CD14-positive monocyte (primary cell): ENCODE results near the gene SERPINA12. TPM values are rescaled to one million over a fixed set of nuclear protein-coding genes. Genes with fewer than 3 reads are reported as not detected.

ENCODE experiments used
- DNase-seq, 3 donors: peaks; one replicate each; pipeline ENCODE4 v3.0.0-alpha.2; 2011 to 2022
- H2AFZ ChIP-seq: 2 replicates; pipeline ENCODE4 v1.6.0; 2012; ENCODE audit warnings: mild to moderate bottlenecking, low read depth, low read length, inconsistent platforms; ENCODE audit not compliant: insufficient read depth, poor library complexity, severe bottlenecking
- H3K27ac ChIP-seq, 2 donors: 1 replicate in 1 of 2; 2 replicates in 1 of 2; pipeline ENCODE4 v1.5.1; 2012 to 2013; ENCODE audit warnings: low read length in 2 of 2, control low read depth in 1 of 2, inconsistent platforms in 1 of 2, low read depth in 1 of 2, mild to moderate bottlenecking in 1 of 2
- H3K27me3 ChIP-seq, 2 donors: one replicate each; pipeline versions ENCODE4 v1.6.0 to v1.6.1; 2011 to 2013; ENCODE audit warnings: low read length in 2 of 2; ENCODE audit not compliant: control insufficient read depth in 2 of 2, insufficient read depth in 2 of 2
- H3K36me3 ChIP-seq, 2 donors: replicated peaks in 1 of 2; 1 replicate in 1 of 2; 2 replicates in 1 of 2; pipeline versions ENCODE4 v1.5.1 to v1.6.1; 2012 to 2013; ENCODE audit warnings: low read length in 2 of 2, control low read depth in 1 of 2, inconsistent platforms in 1 of 2, mild to moderate bottlenecking in 1 of 2; ENCODE audit not compliant: insufficient read depth in 2 of 2, control insufficient read depth in 1 of 2
- H3K4me1 ChIP-seq, 2 donors: 1 replicate in 1 of 2; 2 replicates in 1 of 2; pipeline versions ENCODE4 v1.5.1 to v1.6.1; 2012 to 2013; ENCODE audit warnings: low read length in 2 of 2, control low read depth in 1 of 2, inconsistent platforms in 1 of 2, mild to moderate bottlenecking in 1 of 2, moderate library complexity in 1 of 2; ENCODE audit not compliant: insufficient read depth in 2 of 2, control insufficient read depth in 1 of 2
- H3K4me2 ChIP-seq: replicated peaks from 2 replicates; pipeline ENCODE3; 2012; ENCODE audit warnings: low read length, moderate library complexity, mild to moderate bottlenecking; ENCODE audit not compliant: poor library complexity, severe bottlenecking; ENCODE audit errors: extremely low read depth
- H3K4me3 ChIP-seq, 3 experiments: fragments of 200-600 bp in 1 of 3; sonication (generic) in 1 of 3; replicated peaks in 1 of 3; 1 replicate in 2 of 3; 2 replicates in 1 of 3; pipeline ENCODE4 v1.5.1; 2011 to 2013; ENCODE audit warnings: low read length in 3 of 3, mild to moderate bottlenecking in 3 of 3, control low read depth in 2 of 3, low read depth in 2 of 3, inconsistent platforms in 1 of 3, moderate library complexity in 1 of 3
- H3K79me2 ChIP-seq: 2 replicates; pipeline ENCODE4 v1.6.0; 2012; ENCODE audit warnings: mild to moderate bottlenecking, control low read depth, inconsistent platforms, low read length, moderate library complexity; ENCODE audit not compliant: insufficient read depth
- H3K9ac ChIP-seq: 2 replicates; pipeline ENCODE4 v1.6.0; 2017; ENCODE audit warnings: low read length, mild to moderate bottlenecking; ENCODE audit not compliant: insufficient read depth, poor library complexity, severe bottlenecking
- H3K9me3 ChIP-seq, 2 donors: replicated peaks in 1 of 2; 1 replicate in 1 of 2; 2 replicates in 1 of 2; pipeline versions ENCODE4 v1.5.1 to v1.6.1; 2012 to 2013; ENCODE audit warnings: low read length in 2 of 2, control low read depth in 1 of 2; ENCODE audit not compliant: control insufficient read depth in 1 of 2, insufficient read depth in 1 of 2
- H4K20me1 ChIP-seq: 2 replicates; pipeline ENCODE4 v1.6.0; 2012; ENCODE audit warnings: mild to moderate bottlenecking, low read length, control low read depth, moderate library complexity; ENCODE audit not compliant: insufficient read depth
- H3K27ac Mint-ChIP-seq, 7 donors: one replicate each; pipeline ENCODE4 v1.8.0; 2020; ENCODE audit warnings: mild to moderate bottlenecking in 7 of 7, mixed read lengths in 7 of 7, moderate library complexity in 6 of 7, inconsistent platforms in 2 of 7
- H3K27me3 Mint-ChIP-seq, 3 donors: one replicate each; pipeline ENCODE4 v1.8.0; 2021 to 2022; ENCODE audit warnings: low read depth in 3 of 3, mild to moderate bottlenecking in 3 of 3, mixed read lengths in 3 of 3, moderate library complexity in 3 of 3, inconsistent platforms in 1 of 3
- H3K36me3 Mint-ChIP-seq, 2 donors: one replicate each; pipeline ENCODE4 v1.8.0; 2020; ENCODE audit warnings: mixed read lengths in 2 of 2, inconsistent platforms in 1 of 2, mild to moderate bottlenecking in 1 of 2
- H3K4me1 Mint-ChIP-seq: one replicate; pipeline ENCODE4 v1.8.0; 2020; ENCODE audit warnings: mild to moderate bottlenecking, mixed read lengths
- H3K4me3 Mint-ChIP-seq, 2 donors: one replicate each; pipeline ENCODE4 v1.8.0; 2020; ENCODE audit warnings: mild to moderate bottlenecking in 2 of 2, mixed read lengths in 2 of 2, moderate library complexity in 1 of 2
- H3K9me3 Mint-ChIP-seq, 7 donors: one replicate each; pipeline ENCODE4 v1.8.0; 2020 to 2022; ENCODE audit warnings: mixed read lengths in 7 of 7, mild to moderate bottlenecking in 6 of 7, moderate library complexity in 6 of 7, inconsistent platforms in 2 of 7
- CTCF ChIP-seq: fragments of 200-600 bp; IDR thresholded peaks from one replicate; pipeline ENCODE4 v1.8.0; 2022; ENCODE audit warnings: antibody characterized with exemption, mild to moderate bottlenecking
- WGBS: methylation state at CpG from one replicate; pipeline ENCODE4 v1.1.5; 2013; ENCODE audit warnings: missing lambda C conversion rate; ENCODE audit not compliant: insufficient coverage; 5-methylcytosine and 5-hydroxymethylcytosine counted together
- intact Hi-C, 2 donors: fragments of 100-400 bp; cut with micrococcal nuclease; formaldehyde crosslinking; loops; one replicate each; pipeline versions ENCODE4 v1.15.0 to v1.15.1; 2023
- polyA minus RNA-seq: library from RNA; depleted of rRNA, polyadenylated mRNA; stranded (reverse); fragments of >200 nt; gene quantifications from 2 replicates; pipeline ENCODE4 v1.2.3, GENCODE V29; 2012
- polyA plus RNA-seq, 3 donors: library from polyadenylated mRNA; depleted of rRNA in 1 of 3; unstranded in 2 of 3; stranded (reverse) in 1 of 3; fragments of 300-500 nt in 2 of 3; fragments of >200 nt in 1 of 3; fragmentation: Illumina TruSeq in 2 of 3; gene quantifications; 1 replicate in 2 of 3; 2 replicates in 1 of 3; pipeline ENCODE4 v1.2.3, GENCODE V29; 2012 to 2021
- total RNA-seq, 12 experiments: library from RNA in 1 of 12; stranded (reverse) in 1 of 12; fragments of 120-200 nt in 1 of 12; gene quantifications; one replicate each; pipeline ENCODE4 v1.2.4 and lab custom pipeline; 2013 to 2026; ENCODE audit warnings: mixed read lengths in 6 of 12, inconsistent platforms in 1 of 12

SERPINA12 gene, protein sequence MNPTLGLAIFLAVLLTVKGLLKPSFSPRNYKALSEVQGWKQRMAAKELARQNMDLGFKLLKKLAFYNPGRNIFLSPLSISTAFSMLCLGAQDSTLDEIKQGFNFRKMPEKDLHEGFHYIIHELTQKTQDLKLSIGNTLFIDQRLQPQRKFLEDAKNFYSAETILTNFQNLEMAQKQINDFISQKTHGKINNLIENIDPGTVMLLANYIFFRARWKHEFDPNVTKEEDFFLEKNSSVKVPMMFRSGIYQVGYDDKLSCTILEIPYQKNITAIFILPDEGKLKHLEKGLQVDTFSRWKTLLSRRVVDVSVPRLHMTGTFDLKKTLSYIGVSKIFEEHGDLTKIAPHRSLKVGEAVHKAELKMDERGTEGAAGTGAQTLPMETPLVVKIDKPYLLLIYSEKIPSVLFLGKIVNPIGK
- not detected for total RNA-seq (2013)
- polyA plus RNA-seq (not detected), polyA minus RNA-seq (not detected in 2 replicates), total RNA-seq (lab: John Stamatoyannopoulos, UW) (0 to 0.69 (median 0) reads per million in 11 experiments)

GRCh38 chr14:94509356-94509755 is at the start of gene SERPINA12:
Gene SERPINA12, minus strand, starts transcription at chr14:94509469. Its CDS starts 11,072 bp downstream, at chr14:94498397.
- Histone ChIP-seq H3K36me3 (no peaks in the 10 kb centered on the region), H3K4me2 (no peak within 1 kb of the TSS), H3K4me1 (no peaks in the 10 kb centered on the region), H3K4me3 (no peak within 1 kb of the TSS), H3K9me3 (no peaks in the 10 kb centered on the region), H3K27ac (no peak within 1 kb of the TSS), H2AFZ (no peak within 1 kb of the TSS), H3K27me3 (no peaks in the 10 kb centered on the region), H3K79me2 (no peaks in the 10 kb centered on the region), H4K20me1 (no peaks in the 10 kb centered on the region), H3K9ac (no peak within 1 kb of the TSS)
- no peak for TF ChIP-seq CTCF
- Mint-ChIP-seq H3K4me1 (no peaks in the 10 kb centered on the region), H3K9me3 (peaks cover 0 to 2% (median 0%) of the 10 kb centered on the region in 7 donors), H3K4me3 (no peak within 1 kb of the TSS), H3K36me3 (no peaks in the 10 kb centered on the region), H3K27me3 (peaks cover 4 to 12% (median 4%) of the 10 kb centered on the region in 3 donors), H3K27ac (no peak within 1 kb of the TSS)
- no peak for DNase-seq
- WGBS, result 85% methylated on average over 3 of the region's 3 CpGs
- intact Hi-C loops, result no loop called here

DNA sequence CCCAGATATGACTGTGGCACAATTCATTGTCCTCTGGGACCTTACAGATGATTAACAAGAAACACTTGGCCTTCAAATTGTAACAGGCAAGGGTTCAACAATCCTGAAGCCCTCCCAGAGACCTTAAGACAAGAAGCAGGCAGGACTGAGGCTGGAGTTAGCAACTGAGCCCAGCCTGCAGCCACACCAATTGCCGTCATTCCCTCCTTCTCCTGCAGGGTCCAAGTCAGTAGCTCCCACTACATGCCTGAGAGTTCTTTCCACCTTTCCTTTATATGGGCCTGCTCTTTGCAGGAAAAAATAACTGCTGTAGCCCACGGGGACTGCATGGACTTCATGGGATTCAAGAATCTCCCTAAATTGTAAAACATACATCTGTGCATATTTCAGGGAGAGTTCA is 49.6 kb upstream of the SERPINA12 start:
- H3K9me3 ChIP-seq, result peaks cover 0 to 11% of the 10 kb centered on the region in 2 donors
- peaks cover 2 to 5% (median 5%) of the 10 kb centered on the region in 3 donors for H3K27me3 Mint-ChIP-seq
- H4K20me1 ChIP-seq, result no peaks in the 10 kb centered on the region
- no peak for DNase-seq
- H3K36me3 ChIP-seq, result no peaks in the 10 kb centered on the region
- H3K27ac Mint-ChIP-seq, result no peak overlapping the region
- intact Hi-C loops, result no loop called here
- no peak overlapping the region for H2AFZ ChIP-seq
- H3K4me3 ChIP-seq, result no peak overlapping the region
- H3K27ac ChIP-seq, result no peak overlapping the region
- no peaks in the 10 kb centered on the region for H3K79me2 ChIP-seq
- no peak overlapping the region for H3K4me2 ChIP-seq
- H3K36me3 Mint-ChIP-seq, result no peaks in the 10 kb centered on the region
- no peak overlapping the region for H3K9ac ChIP-seq
- H3K4me1 Mint-ChIP-seq, result no peaks in the 10 kb centered on the region
- H3K4me3 Mint-ChIP-seq, result no peak overlapping the region
- no peaks in the 10 kb centered on the region for H3K4me1 ChIP-seq
- H3K9me3 Mint-ChIP-seq, result peaks cover 6 to 23% (median 19%) of the 10 kb centered on the region in 7 donors
- WGBS, result 79% methylated on average over 2 of the region's 2 CpGs
- no peak for TF ChIP-seq CTCF
- no peaks in the 10 kb centered on the region for H3K27me3 ChIP-seq
